Kidney capillary endothelial cell (primary cell): Measurements from ENCODE around the gene C14orf180.

ENCODE experiments used
- DNase-seq: peaks from one replicate; pipeline ENCODE4 v3.0.0-alpha.2; 2018; ENCODE audit warnings: low spot score

C14orf180 gene

GRCh38 chr14:104579507-104579906, at the start of gene C14orf180:
Gene C14orf180 (plus strand): TSS chr14:104579764. CDS start chr14:104586431, 6,667 bp downstream.
- no peak for DNase-seq

- no peak for DNase-seq
These were observed 48.9 kb upstream of the C14orf180 start for GRCh38 chr14:104530646-104531045.

GRCh38 chr14:104531421-104532190, 48.0 kb upstream of the C14orf180 start:
- DNase-seq, result no peak

GRCh38 chr14:104532191-104532555, 47.4 kb upstream of the C14orf180 start:
- DNase-seq, result no peak

- DNase-seq, result no peak
These were observed 45.5 kb upstream of the C14orf180 start for GRCh38 chr14:104534036-104534435.

GRCh38 chr14:104536942-104537612, 42.5 kb upstream of the C14orf180 start:
- DNase-seq, result no peak

GRCh38 chr14:104537613-104537988, 42.0 kb upstream of the C14orf180 start:
- no peak for DNase-seq

- DNase-seq, result no peak
These were observed 37.6 kb upstream of the C14orf180 start for GRCh38 chr14:104541905-104542465.

- no peak for DNase-seq
These were observed 36.4 kb upstream of the C14orf180 start for GRCh38 chr14:104542871-104543830.

GRCh38 chr14:104544362-104544961, 35.1 kb upstream of the C14orf180 start:
- no peak for DNase-seq

GRCh38 chr14:104545151-104545941, 34.2 kb upstream of the C14orf180 start:
- no peak for DNase-seq

- no peak for DNase-seq
These were observed 33.5 kb upstream of the C14orf180 start for GRCh38 chr14:104545942-104546501.

- DNase-seq, result no peak
These were observed 32.8 kb upstream of the C14orf180 start for GRCh38 chr14:104546591-104547309.

GRCh38 chr14:104547310-104547997, 32.1 kb upstream of the C14orf180 start:
- DNase-seq, result no peak

GRCh38 chr14:104547998-104548700, 31.4 kb upstream of the C14orf180 start:
- DNase-seq, result no peak

GRCh38 chr14:104548802-104549535, 30.6 kb upstream of the C14orf180 start:
- no peak for DNase-seq

- DNase-seq, result no peak
These were observed 29.8 kb upstream of the C14orf180 start for GRCh38 chr14:104549536-104550339.
